Activated CD8-positive, alpha-beta memory T cell treated with anti-CD3 and anti-CD28 coated beads, Interleukin-2, amount 50 U/mL, for 48 hours (primary cell): ENCODE results near the gene GPR137C.

Source experiments
- DNase-seq: peaks from one replicate; pipeline ENCODE4 v3.0.0-alpha.2; 2020

GPR137C gene, protein sequence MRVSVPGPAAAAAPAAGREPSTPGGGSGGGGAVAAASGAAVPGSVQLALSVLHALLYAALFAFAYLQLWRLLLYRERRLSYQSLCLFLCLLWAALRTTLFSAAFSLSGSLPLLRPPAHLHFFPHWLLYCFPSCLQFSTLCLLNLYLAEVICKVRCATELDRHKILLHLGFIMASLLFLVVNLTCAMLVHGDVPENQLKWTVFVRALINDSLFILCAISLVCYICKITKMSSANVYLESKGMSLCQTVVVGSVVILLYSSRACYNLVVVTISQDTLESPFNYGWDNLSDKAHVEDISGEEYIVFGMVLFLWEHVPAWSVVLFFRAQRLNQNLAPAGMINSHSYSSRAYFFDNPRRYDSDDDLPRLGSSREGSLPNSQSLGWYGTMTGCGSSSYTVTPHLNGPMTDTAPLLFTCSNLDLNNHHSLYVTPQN

DNA sequence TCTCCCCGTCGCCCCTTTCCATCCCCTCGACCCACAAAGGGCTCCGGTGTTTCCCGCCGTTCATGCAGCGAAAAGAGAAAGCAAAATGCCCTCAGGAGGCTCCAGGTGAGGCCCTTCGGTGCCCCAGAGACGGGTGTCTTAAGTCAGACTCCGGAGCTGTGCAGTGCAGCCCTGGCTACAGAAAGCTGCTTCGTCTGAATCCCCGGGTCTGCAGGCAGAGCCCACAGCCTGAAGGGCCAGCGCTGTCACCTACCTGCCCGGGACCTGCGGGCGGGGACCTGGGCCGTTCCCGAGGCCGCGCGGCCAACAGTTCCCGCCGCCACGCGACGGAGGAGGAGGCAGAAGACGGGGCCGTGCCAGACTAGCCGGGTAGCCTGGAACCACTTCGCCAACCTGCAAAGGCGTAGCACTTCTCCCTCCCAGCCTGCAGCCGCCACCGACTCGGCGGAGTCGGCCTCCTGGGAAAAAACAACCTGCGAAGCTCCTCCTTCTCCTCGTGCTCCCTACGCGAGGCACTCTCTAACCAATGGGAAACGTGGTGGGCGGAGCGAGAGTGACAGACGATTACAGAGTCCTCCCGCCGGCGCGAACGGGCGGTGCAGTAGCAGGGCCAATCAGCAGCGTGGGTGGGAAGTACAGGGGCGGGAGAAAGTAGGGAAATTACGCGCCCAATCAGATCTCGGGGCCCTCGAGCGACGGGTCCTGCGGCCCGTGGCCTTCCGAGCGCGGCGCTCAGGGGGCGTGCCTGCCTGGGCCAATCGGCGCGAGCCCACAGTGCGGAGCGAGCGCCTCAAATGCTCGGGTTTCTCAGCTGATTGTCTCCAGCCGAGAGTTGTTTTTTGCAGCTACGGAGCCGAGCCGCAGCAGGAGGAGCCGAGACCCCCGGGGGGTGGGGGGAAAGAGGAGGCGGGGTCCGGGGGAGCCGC is at the start of gene GPR137C, which contains the start of gene TXNDC16:
GPR137C (plus strand) TSS at position 774 of the 926 bp plus-strand sequence. CDS start 312 bp downstream, outside the sequence.
TXNDC16 (minus strand) TSS at position 443 of the 926 bp plus-strand sequence. CDS start 8,948 bp downstream, outside the sequence.
- peak; percentile 97 for DNase-seq

DNA sequence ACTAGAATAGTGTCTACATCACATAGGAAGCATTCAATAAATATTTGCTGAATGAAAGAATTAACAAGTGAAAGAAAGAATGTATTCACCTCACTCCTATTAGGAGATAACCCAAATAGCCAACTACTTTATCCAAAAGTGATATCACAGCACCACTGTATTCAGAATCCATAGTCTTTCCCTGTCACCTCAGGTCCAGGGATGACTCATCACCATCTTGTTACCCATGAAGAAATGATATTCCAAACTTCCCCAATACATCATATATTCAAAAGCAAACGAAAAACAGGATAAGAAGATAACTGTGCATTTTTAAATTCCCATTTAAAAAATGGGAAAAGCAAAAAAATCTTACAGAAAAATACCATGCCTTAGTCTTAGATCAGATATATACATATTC is 39.4 kb upstream of the GPR137C start:
- DNase-seq, result no peak

DNA sequence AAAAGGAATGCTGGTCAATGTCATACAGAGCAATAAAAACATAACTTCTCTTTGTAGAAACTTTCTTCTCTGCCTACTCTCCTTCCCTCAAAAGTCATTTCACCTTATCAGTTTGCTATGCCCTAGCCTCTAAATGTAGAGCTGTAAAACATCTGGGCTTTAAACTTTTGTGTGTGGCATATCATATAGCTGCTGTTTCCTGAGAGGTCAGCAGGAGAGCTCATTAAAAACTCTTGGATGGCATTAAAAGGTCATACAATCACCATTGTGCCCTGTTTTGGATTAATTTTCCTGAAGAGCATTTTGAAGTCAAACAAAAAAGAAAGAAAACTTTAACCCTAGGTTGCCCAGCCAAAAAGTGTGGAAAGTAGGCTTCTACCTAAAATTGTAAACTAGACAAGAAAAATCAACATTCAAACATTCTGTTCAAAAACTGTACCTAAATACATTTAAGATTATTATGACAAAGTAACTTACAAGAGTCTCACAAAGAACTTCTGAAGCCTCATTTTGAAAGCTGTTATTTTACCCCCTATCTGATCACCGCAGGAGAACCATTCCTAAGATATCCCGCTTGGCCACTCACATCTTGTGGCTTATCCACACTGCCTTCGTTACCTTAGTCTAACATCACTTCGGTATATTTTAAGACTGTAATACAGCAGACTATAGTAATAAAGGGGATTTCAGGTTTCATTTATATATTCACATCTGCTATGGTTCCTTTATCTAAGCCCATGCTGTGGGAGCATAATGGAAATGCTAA is 38.4 kb upstream of the GPR137C start:
- no peak for DNase-seq

DNA sequence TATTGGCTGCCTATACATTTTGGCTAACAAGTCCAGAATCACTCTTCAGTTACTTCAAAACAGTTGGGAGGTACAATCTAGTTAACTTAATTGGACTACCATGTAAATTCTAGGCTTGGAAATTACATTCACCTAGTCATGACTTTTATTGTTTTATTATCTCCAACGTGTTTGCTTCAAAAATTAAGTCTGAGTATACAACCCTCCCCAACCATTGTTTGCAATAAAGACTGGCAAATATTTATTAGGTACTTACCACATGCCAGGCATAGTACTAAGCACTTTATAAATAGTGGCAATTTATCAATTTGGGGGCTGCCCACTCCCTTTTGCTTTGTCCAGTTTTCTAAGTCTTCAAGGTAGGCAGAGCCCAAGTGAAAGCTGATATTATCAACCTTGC is 30.6 kb upstream of the GPR137C start:
- DNase-seq, result no peak

DNA sequence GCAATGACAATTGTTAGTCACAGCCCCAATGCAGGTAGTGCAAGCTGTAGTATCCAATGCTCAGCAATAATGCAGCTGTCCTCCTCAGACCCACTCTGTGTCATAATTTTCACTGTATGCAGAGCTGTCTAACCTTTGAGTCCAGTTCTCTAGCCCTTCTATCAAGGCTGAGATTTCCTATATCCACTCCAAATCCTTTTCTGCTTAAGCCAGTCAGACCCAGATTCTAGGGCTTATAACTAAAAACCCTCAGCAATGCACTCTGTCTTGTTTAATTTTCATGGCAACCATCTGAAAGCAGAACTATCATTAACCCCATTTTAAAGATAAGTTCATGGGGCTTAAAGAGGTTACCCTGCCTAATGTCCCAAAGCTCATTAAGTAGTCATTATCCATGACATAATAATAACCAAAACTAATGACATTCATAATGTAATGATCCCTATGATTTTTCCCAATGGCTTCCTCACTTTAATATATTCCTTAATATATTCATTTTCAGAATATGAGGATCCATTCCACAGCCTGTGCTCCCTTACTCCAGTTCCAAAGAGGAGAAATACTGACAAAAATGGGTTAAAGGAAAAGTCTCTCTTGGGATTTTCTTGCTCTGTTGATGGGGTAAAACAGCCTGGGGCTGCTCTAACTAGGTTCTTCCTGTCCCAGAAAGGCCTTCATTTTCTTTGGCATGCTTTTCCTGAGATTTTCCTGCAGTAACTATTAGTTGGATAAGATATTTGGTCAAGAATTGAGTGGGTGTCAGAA is 29.9 kb upstream of the GPR137C start:
- DNase-seq, result no peak

DNA sequence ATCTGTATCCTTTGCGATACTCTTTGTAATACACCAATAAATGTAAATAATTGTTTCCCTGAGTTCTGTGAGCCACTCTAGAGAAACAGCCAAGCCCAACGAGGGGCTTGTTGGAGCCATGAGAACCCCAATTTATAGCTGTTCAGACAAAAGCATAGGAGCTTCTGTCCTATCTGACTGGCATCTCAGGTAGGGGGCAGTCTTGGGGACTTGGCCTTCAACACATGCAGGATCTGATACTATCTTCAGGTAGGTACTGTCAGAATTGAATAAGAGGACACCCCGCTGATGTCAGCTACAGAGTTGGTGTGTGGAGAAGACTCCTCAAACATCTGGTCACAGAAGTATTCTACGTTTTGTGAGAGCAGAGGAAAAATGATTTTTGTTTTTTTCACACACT is 25.6 kb upstream of the GPR137C start:
- no peak for DNase-seq

DNA sequence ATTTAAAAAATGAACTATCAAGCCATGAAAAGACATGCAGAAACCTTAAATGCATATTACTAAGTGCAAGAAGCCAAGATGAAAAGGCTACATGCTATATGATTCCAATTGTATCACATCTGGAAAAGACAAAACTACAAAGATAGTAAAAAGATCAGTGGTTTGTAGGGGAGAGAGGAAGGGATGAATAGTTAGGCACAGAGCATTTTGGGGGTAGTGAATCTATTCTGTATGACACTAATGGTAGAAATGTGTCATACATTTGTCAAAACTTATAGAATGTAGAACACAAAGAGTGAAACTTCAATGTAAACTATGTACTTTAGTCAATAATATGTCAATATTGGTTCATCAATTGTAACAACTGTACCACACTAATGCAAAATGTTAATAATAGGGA is 21.2 kb upstream of the GPR137C start:
- DNase-seq, result no peak

DNA sequence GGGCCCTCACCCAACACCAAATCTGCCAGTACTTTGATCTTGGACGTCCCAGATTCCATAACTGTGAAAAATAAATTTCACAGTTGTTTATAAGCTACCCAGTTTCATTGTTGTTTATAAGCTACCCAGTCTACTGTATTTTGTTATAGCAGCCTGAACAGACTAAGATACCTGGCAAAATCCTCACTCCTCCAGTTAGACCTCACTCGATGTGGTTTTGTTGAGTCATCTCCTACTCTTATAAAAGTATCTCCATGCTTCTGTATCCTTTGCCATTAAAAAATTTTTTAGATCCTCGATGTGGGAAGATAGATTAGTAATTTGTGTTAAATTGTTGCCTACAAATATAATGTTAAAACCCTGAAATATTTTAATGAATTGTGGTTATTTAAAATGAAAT is 16.4 kb upstream of the GPR137C start:
- DNase-seq, result no peak

DNA sequence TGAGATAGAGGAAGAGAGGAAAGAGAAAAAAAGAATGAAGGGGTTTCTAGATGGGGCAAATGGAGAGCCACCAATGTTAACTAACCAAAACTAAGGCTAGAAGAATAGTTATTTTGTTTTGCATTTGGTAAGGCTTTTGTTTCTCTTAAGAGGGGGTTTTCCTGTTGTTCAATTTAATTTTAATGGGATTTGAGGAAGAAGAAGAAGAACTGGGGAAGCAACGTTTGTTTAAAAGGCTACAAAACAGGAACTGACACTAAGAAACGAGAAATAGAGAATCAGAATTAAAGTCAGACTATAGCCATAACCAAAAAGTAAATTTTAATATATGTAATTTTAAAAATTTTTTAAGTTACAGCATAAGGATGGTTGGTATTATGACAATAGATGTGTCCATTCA is 14.0 kb upstream of the GPR137C start:
- DNase-seq, result no peak

DNA sequence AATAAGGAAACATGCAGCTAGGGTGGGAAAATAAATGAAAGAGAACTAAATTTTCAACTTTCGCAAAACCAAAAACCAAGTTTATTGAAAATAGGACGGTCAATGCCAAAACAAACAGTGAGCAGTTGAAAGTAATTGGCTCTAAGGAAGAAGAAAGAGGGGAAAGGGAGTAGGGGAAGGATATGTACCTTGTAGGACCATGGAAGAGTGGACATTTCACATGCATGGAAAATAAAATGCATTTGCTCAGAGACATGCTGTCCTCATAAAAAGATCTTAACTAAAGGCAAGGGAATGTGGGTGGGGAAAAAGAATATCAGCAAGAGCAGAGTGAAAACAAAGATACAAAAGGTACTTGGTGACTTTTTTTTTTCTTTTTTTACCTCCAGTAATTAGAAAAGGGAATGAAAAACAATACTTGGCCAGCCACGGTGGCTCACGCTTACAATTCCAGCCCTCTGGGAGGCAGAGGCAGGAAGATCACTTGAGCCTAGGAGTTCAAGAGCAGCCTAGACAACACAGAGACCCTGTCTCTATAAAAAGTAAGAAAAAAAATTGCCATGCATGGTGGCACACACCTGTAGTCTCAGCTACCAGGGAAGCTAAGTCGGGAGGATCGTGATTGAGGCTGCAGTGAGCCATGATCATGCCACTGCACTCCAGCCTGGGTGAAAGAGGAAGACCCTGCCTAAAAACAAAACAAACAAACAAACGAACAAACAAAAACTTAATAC is 6.9 kb upstream of the GPR137C start:
- DNase-seq, result no peak

DNA sequence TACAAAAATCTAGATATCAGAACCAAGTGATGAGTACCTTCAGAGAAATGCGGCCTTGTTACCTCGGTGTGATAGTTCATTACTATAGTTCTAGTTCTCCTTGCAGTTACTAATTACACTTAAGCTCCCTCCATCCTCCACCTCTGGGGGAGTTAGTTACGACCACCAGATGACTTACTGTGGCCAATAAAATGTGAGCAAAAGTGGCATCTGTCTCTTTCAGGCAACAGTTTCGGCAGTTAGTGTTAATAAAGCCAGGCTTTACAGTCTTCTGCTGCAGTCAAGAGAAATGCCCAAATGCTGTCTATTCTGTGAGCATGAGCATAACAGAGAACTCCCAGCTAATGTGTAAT is 6.3 kb upstream of the GPR137C start:
- DNase-seq, result no peak

DNA sequence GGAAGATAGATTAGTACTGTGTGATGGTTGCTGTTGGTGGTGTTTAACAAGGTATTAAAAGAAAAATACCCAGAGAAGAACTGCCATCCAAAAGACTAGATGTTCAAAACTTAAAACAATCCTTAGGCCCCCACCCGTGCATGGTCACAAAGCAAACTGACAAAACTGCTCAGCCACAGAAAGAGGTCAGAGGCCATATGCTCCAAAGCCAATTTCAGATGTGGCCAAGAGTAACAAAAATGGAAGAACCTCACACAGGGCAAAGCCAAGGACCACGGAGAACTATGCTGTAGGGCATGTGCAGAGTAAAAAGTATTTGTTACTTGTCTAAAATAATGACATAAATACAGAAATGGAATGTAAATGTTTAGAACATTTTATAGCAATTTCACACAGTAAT is 5.6 kb upstream of the GPR137C start:
- DNase-seq, result no peak

DNA sequence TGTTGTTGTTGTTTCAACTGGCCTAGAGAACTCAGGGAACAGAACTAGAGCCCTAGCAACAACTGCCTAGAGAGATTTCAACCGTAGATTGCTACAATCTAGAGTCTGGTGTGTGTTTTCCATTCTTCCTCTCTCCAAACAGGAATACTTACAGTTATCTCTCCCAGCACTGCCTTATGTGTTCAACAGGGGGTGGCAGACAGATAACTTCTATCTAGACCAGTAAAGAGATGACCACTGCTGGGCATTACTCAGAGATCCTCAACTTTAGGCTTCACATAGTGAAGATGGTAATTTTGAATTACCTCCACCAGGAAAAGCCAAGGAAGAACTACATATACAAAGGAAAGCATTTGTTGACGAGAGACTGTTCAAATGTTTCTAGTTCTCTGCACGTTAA is 5.1 kb upstream of the GPR137C start:
- DNase-seq, result no peak

DNA sequence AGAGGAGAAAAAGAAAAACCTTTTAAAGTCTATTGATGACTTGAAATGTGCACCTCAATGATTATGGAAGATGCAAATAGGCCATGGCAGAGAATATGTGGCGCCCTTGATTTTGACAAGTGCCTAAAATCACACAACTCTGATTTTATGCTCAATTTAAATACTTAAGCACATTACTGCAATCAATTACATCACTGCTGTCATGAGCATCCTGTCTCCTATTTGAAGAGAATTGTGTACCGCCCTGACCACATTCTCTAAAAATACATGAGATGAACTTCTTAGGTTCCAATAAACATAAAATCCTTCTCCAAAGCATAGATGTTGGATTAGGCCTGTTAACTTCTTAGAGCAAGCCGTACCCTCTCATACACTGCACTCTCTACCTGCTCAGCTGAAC is 2.0 kb upstream of the GPR137C start:
- no peak for DNase-seq

DNA sequence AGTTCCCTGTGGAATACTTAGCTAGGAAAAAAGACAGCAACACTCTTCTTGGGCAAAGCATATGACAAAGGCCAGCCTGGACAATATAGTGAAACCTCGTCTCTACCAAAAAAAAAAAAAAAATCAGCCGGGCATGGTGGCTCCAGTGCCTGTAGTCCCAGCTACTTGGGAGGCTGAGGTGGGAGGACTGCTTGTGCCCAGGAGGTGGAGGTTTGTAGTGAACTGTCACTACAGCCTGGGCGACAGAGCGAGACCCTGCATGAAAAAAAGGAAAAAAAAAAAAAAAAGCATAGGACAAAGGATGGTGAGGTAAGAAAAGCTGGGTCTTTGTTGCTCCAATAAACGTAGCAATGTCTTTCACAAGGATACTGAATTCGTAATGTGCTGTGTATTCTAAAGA is 1.4 kb upstream of the GPR137C start:
- DNase-seq, result no peak

DNA sequence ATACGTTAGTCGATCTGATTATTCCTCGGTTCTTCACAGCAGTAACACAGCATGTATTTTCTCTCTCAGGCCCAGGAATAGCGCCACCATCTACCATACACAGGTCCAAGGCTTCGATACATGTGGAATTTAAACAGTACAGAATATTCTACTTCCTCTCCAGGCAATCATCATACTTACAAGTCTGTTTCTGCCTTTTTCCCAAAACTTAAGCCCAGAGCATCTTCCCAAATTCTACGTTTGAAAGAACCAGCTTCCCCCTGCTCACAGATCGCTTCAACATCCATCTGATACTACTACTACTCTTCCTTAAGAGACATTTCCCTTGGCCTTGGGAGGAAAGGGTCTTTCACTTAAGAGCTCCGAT is 957 bp upstream of the GPR137C start:
- DNase-seq, result no peak

DNA sequence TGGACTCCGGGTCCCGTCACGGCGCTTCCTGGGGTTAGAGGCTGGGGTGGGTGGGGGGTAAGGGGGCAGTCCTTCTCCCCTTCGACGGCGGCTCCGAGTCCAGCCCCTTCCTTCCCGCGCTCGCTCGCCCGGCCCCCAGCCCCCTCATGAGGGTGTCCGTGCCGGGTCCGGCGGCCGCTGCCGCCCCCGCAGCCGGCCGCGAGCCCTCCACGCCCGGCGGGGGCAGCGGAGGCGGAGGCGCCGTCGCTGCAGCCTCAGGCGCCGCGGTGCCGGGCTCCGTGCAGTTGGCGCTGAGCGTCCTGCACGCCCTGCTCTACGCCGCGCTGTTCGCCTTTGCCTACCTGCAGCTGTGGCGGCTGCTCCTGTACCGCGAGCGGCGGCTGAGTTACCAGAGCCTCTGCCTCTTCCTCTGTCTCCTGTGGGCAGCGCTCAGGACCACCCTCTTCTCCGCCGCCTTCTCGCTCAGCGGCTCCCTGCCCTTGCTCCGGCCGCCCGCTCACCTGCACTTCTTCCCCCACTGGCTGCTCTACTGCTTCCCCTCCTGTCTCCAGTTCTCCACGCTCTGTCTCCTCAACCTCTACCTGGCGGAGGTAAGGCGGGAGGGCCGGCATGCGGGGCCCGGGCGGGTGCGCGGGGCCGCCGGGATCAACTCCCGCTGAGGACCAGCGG is 500 bp downstream of the GPR137C start:
- DNase-seq, result peak; percentile 73

DNA sequence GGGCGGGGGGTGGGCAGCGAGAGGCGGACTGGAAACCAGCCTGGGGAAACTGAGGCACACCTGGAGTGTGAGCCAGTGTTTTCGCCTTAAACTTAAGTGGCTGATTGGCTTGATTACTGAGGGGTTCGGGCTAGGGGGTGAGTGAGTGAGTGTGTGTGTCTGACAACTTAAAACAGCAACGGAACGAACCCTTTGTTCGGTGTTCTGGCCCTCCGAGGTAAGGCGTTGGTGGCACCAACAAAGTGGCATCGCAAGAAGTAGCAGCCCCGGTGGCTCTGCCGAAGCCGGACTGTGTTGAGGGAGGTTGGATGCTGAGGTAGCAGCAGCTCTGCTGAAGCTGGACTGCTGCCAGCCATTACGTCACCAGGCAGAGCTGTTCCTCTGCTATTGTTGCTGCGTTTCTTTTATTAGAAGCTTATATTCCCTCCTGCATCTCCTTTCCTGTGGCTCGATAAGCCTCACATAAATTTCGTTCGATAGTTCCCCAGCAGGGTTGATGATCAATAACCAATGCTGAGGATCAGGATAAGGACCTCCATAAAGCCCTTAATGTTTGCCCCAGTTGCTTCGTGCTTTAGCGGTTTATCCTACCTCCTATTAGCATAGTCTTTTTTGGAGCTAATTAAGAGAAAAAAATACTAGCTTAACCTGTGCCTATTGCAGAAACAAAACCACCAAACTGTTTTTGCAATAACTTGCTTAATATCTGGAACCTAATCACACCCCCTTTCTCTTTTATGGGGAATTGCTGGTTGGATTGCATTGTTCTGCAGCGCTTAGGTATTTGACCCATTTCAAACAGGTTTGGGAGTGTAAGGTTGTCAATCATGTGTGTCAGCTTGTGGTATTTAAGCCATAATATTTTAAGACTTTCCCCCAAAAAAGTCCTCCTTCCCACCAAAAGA is 1.3 kb downstream of the GPR137C start:
- peak; percentile 87 for DNase-seq

DNA sequence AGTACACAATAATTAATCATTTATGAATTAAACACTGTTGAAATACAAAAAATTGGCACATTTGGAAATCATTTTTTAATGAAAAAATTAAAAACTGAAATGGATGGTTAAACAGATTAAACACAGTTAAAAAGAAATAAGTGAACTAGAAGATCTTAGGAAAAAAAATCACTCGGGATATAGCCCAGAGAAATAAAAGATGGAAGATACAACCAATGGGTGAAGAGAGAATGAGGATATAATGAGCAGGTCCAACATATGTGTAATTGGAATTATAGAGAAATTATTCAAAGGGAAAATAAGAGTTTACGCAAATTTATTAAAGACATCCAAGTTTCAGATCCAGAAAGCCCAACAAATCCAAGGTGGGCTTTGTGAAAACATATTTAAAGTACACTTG is 6.1 kb downstream of the GPR137C start:
- no peak for DNase-seq

DNA sequence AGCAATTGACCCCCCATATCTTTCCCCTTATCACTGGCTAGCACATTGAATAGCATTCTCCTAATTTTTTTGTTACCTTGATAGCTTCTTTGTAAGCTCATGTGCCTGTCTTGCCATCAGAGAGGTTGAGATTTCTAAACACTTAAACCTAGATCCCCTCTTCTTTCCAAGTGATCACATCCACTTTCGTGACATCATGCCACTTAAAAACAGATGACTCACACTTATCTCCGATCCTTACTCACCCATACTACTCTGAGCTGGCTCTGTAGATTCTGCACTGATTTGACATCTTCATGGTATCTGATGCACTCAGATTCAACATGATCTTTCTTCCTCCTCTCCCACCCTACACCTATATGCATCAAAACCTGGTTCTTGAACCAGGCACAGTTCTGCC is 10.5 kb downstream of the GPR137C start:
- no peak for DNase-seq
